ENCODE measurements around the gene EFCC1.

GRCh38 chr3:128991355-128991895, 9.7 kb upstream of the EFCC1 start:
- TF ChIP-seq CTCF (IDR thresholded peaks at IDR 0.05; ENCODE audit: control extremely low read depth in 1 of 3, insufficient read depth in 1 of 3, low read depth in 1 of 3, low read length in 3 of 3) (no peak), POLR2A (IDR thresholded peaks at IDR 0.05; ENCODE audit: control extremely low read depth in 1 of 2, low read depth in 2 of 2, low read length in 2 of 2) (no peak)
